OCI-LY1 (cell line): ENCODE data around the gene SNX12.

Source experiments
- CTCF ChIP-seq: fragments of 200-600 bp; sonication (generic), shearing (Covaris generic); IDR thresholded peaks from 2 replicates; pipeline ENCODE4 v1.5.1; 2017; ENCODE audit warnings: mild to moderate bottlenecking, antibody characterized with exemption, low read length, moderate library complexity, mixed read lengths
- EZH2 ChIP-seq: fragments of 200-600 bp; sonication (generic), shearing (Covaris generic); IDR thresholded peaks from 2 replicates; pipeline ENCODE4 v1.8.0; 2017; ENCODE audit warnings: borderline replicate concordance, mixed run types, mild to moderate bottlenecking, antibody characterized with exemption, low read length, moderate library complexity, mixed read lengths

- TF ChIP-seq EZH2, result no peak
- TF ChIP-seq CTCF, result no peak
Measured at GRCh38 chrX:71105628-71106027, 37.5 kb upstream of the SNX12 start.
